Fibroblast of villous mesenchyme (primary cell): Measurements from ENCODE around the gene DPY19L1. TPM values are rescaled to one million over a fixed set of nuclear protein-coding genes. Genes with fewer than 3 reads are reported as not detected.
A peak's percentile ranks its signal among the peaks of the same experiment; 100 is the strongest.
"Not testable (repeated sequence)": the region's sequence is repeated elsewhere in the genome, so short reads cannot be mapped to it uniquely, and the experiment has no call there.

Experiments
- DNase-seq: peaks from one replicate; pipeline ENCODE4 v3.0.0-alpha.2; 2010; ENCODE audit warnings: low read depth
- H3K4me3 ChIP-seq: 2 replicates; pipeline ENCODE4 v1.5.1; 2011; ENCODE audit warnings: low read depth, mild to moderate bottlenecking, low read length
- CTCF ChIP-seq: IDR thresholded peaks from 2 replicates; pipeline ENCODE4 v1.5.1; 2012; ENCODE audit warnings: low read depth, mild to moderate bottlenecking, low read length; ENCODE audit not compliant: insufficient read depth
- total RNA-seq: library from RNA; depleted of rRNA; stranded (reverse); fragments of >200 nt; gene quantifications from 2 replicates; pipeline ENCODE4 v1.2.3, GENCODE V29; 2012

The DPY19L1 gene
- total RNA-seq, 1 donor: 44.5 TPM

GRCh38 chr7:35004531-35005095 lies 32.7 kb downstream of the DPY19L1 start:
- H3K4me3 ChIP-seq: no peak overlapping the region
- DNase-seq: no peak
- no peak for TF ChIP-seq CTCF

- H3K4me3 ChIP-seq: no peak overlapping the region
- DNase-seq: peak; percentile 80
- no peak for TF ChIP-seq CTCF
Measured at GRCh38 chr7:35003679-35004303, 33.5 kb downstream of the DPY19L1 start.

DNA sequence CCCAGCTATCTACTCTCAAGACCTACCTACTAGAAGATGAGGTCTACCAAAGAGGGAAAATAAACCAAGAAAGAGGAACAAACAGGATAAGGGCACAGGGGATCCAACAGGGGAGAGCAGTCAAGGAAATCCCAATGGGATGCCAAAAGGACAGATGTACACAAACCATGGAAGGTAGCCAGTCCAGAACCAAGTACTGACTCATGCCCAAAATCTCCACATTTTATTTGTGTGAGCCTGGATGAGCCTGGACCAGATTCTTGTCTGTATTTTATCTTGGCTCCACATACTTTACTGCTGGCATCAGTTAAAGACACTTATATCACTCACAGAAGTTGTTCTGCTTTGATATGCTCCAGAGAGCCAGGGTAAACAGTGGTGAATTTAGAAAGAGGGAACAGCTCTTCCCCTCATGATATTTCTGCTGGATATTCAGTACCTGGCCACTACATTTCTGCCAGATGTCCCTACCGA lies 34.1 kb downstream of the DPY19L1 start:
- not testable (repeated sequence) for H3K4me3 ChIP-seq
- peak; percentile 24 for DNase-seq

DNA sequence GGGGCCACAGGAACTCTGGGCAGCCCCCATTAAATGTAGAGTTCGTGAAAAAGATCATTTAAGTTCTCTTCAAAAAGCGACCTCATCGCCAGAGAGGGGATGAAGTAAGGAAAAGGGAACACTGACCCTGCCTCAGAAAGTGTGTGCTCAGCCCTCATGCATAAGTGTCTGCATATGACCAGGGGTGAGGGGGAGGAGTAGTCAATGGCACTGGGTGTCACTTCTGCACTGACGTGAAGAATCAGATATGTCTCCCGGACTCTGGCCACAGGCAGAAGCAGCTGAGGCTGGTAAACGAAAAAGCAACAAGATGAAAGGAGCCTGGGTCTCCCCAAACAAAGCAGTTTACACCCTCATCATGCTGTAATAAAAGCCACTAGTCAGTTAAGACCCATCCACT lies 39.0 kb downstream of the DPY19L1 start:
- DNase-seq, H3K4me3 ChIP-seq: not testable (repeated sequence)

DNA sequence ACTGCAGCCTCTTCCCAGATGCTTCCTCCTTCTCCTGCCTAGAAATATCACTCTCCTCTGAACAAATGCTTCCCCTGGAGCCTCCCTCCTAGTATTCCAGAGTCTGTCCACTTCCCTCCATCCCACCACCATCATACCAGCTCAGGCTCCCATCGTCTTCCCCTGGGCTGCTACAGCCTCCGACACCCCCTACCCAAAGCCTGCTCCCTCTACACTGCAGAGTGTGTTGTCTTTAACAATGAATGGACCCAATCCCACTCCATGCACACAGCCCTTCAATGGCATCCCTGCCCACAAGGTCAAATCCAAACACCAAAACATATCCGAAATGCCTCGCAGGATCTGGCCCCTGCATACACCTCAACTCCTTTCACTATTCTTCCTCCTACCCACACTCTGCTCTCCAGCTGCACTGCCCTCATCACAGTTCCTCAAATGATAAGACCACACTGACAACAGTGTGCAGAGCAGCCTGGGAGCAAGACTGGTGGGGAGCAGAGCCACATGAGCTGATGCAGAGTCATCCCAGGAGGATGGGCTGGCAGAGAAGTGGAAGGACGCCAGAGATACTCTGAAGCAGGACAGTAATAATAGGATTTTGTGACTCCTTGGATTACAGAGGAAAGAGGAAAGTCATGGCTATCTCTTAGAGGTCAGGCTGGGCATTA lies 40.7 kb downstream of the DPY19L1 start:
- H3K4me3 ChIP-seq: not testable (repeated sequence)

DNA sequence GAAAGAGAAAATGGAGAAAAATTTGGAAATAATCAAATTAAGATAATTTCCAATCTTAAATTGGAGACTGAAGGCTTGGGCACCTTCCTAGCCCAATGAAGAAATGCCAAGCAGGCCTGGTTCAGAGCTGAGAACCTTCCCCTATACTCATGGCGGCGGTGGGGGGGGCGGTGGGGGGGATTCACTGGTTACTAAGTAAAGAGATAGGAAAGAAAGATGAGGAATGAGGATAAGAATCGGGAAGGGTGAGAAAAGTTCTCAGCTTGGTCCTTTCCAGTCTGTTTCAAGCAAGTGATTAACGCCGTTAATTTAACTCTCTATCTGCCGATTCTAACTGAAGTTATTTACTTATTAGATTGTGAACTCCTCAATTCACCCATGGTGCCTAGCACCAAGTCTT lies 41.5 kb downstream of the DPY19L1 start:
- no peak overlapping the region for H3K4me3 ChIP-seq
- no peak for DNase-seq
- no peak for TF ChIP-seq CTCF

More for the DNA sequence above, 40.7 kb downstream of the DPY19L1 start:
- not testable (repeated sequence) for DNase-seq

DNA sequence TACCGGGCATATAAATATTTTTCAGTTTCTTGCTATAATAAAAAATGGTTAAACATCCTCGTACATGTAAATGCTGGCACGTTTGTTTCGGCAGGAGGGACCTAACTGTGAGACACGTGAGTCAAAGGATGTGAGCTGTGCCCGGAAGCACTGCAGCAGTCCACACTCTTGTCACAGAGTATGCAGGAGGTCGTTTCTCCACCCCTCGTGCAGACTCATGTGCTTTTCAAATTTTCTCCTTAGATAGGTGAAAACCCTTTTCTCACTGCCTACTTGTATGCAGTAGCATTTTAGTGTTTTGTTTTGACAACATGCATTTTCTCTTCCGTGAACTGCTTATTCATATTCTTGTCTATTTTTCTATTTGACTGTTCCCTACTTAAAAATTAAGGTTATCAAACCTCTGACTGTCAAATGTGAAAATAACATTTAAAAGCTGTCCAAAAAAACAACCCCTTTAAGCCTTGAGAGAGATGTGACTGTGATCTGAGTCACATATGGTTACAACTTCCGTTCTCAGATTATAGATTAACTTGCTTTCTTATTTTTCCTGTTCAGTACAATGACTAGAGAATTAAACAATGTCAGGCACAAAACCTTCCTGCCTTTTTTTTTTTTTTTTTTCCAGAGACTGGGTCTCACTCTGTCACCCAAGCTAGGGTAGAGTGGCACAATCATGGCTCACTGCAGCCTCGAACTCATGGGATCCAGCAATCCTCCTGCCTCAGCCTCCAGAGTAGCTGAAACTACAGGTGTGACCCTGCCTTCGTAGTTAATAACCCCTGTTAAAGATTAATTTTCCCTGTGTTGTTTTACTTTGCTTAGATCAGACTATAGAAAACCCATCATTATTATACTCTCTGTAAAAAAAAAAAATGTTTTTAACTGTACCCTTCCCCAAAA lies 45.1 kb downstream of the DPY19L1 start:
- no peak for TF ChIP-seq CTCF
- H3K4me3 ChIP-seq: no peak overlapping the region
- peak; percentile 10 for DNase-seq

GRCh38 chr7:34988442-34989125 lies 48.7 kb downstream of the DPY19L1 start:
- DNase-seq, H3K4me3 ChIP-seq: not testable (repeated sequence)

- not testable (repeated sequence) for H3K4me3 ChIP-seq, DNase-seq
Measured at GRCh38 chr7:34985155-34985554, 52.1 kb downstream of the DPY19L1 start.

DNA sequence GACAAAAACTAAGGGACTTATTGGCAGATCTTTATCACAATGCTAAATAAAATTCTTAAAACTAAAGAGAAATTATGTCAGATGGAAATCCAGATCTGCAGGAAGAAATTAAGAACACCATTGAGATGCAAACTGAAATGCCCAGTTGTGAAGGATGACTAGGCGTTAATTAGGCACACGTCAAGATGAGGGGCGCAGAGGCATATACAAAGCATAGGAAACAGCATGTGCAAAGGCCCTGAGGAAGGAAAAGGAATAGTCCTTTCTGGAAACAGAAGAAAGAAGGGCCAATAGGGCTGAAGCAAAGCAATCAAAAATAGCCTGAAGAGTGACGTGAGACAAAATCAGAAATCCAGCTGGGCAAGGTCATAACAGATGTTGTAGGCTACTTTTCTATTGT lies 53.1 kb downstream of the DPY19L1 start:
- DNase-seq: not testable (repeated sequence)

More for the DNA sequence above, 53.1 kb downstream of the DPY19L1 start:
- not testable (repeated sequence) for H3K4me3 ChIP-seq
